Measurements from ENCODE around the gene CSRNP3. TPM values are rescaled to one million over a fixed set of nuclear protein-coding genes. Genes with fewer than 3 reads are reported as not detected.

Gene CSRNP3
- total and polyA plus RNA-seq, 2 experiments from 2014 or later: 3.0 to 14.0 TPM

- WGBS (ENCODE audit: low lambda C conversion rate, missing lambda C conversion rate): 80% methylated on average over 3 of the region's 3 CpGs
- Histone ChIP-seq H3K4me1 (ENCODE audit: insufficient read depth) (no peaks in the 10 kb centered on the region), H3K9me3 (ENCODE audit: low read depth) (no peaks in the 10 kb centered on the region), H3K9me2 (replicated peaks; ENCODE audit: insufficient read depth) (no peaks in the 10 kb centered on the region), H3K79me2 (no peaks in the 10 kb centered on the region), H4K20me1 (ENCODE audit: insufficient read depth, poor library complexity, severe bottlenecking) (no peaks in the 10 kb centered on the region), H3K4me3 (no peak overlapping the region), H2AFZ (no peak overlapping the region), H3K4me2 (no peak overlapping the region), H3K27ac (no peak overlapping the region), H3K27me3 (no peaks in the 10 kb centered on the region), H3K36me3 (replicated peaks; ENCODE audit: insufficient read depth, low read depth) (no peaks in the 10 kb centered on the region)
- no peak for TF ChIP-seq CTCF (IDR thresholded peaks at IDR 0.05; ENCODE audit: poor library complexity)
- no peak for TF ChIP-seq EZH2 (IDR thresholded peaks at IDR 0.05; ENCODE audit: borderline replicate concordance)
- no peak for TF ChIP-seq EZH2phosphoT487 (IDR thresholded peaks at IDR 0.05; ENCODE audit: low read depth, severe bottlenecking, unreplicated experiment)
- DNase-seq (ENCODE audit: low spot score): no peak
Observed at GRCh38 chr2:165522719-165523118, 53.2 kb downstream of the CSRNP3 start.

- Histone ChIP-seq H3K36me3 (replicated peaks; ENCODE audit: insufficient read depth, low read depth) (no peaks in the 10 kb centered on the region), H3K79me2 (peaks cover 2% of the 10 kb centered on the region), H3K27me3 (no peaks in the 10 kb centered on the region), H3K4me3 (no peak overlapping the region), H3K4me2 (no peak overlapping the region), H3K9me3 (ENCODE audit: low read depth) (no peaks in the 10 kb centered on the region), H4K20me1 (ENCODE audit: insufficient read depth, poor library complexity, severe bottlenecking) (no peaks in the 10 kb centered on the region), H2AFZ (no peak overlapping the region), H3K9me2 (replicated peaks; ENCODE audit: insufficient read depth) (no peaks in the 10 kb centered on the region), H3K27ac (no peak overlapping the region), H3K4me1 (ENCODE audit: insufficient read depth) (no peaks in the 10 kb centered on the region)
- 57% methylated on average over 1 of the region's 1 CpG for WGBS (ENCODE audit: low lambda C conversion rate, missing lambda C conversion rate)
- no peak for DNase-seq (ENCODE audit: low spot score)
- TF ChIP-seq CTCF (IDR thresholded peaks at IDR 0.05; ENCODE audit: poor library complexity): no peak
- no peak for TF ChIP-seq EZH2phosphoT487 (IDR thresholded peaks at IDR 0.05; ENCODE audit: low read depth, severe bottlenecking, unreplicated experiment)
Observed at GRCh38 chr2:165524720-165525119, 55.2 kb downstream of the CSRNP3 start.

- TF ChIP-seq CTCF (IDR thresholded peaks at IDR 0.05; ENCODE audit: poor library complexity) (no peak), EZH2 (IDR thresholded peaks at IDR 0.05; ENCODE audit: borderline replicate concordance) (no peak), EZH2phosphoT487 (IDR thresholded peaks at IDR 0.05; ENCODE audit: low read depth, severe bottlenecking, unreplicated experiment) (no peak)
- Histone ChIP-seq H3K27me3 (no peaks in the 10 kb centered on the region), H3K4me2 (no peak overlapping the region), H3K36me3 (replicated peaks; ENCODE audit: insufficient read depth, low read depth) (no peaks in the 10 kb centered on the region), H4K20me1 (ENCODE audit: insufficient read depth, poor library complexity, severe bottlenecking) (no peaks in the 10 kb centered on the region), H3K4me3 (no peak overlapping the region), H3K9me3 (ENCODE audit: low read depth) (no peaks in the 10 kb centered on the region), H2AFZ (no peak overlapping the region), H3K27ac (no peak overlapping the region), H3K4me1 (ENCODE audit: insufficient read depth) (no peaks in the 10 kb centered on the region), H3K79me2 (peaks cover 2% of the 10 kb centered on the region), H3K9me2 (replicated peaks; ENCODE audit: insufficient read depth) (no peaks in the 10 kb centered on the region)
- DNase-seq (ENCODE audit: low spot score): no peak
- 97% methylated on average over 4 of the region's 4 CpGs for whole genome bisulfite sequencing (ENCODE audit: low lambda C conversion rate, missing lambda C conversion rate)
Observed at GRCh38 chr2:165528691-165529090, 59.2 kb downstream of the CSRNP3 start.

GRCh38 chr2:165529130-165529529, 59.6 kb downstream of the CSRNP3 start:
- Histone ChIP-seq H3K4me2 (no peak overlapping the region), H3K4me1 (ENCODE audit: insufficient read depth) (no peaks in the 10 kb centered on the region), H3K27ac (no peak overlapping the region), H3K4me3 (no peak overlapping the region), H3K9me3 (ENCODE audit: low read depth) (no peaks in the 10 kb centered on the region), H2AFZ (no peak overlapping the region), H3K27me3 (no peaks in the 10 kb centered on the region), H3K79me2 (peaks cover 2% of the 10 kb centered on the region), H3K9me2 (replicated peaks; ENCODE audit: insufficient read depth) (no peaks in the 10 kb centered on the region), H4K20me1 (ENCODE audit: insufficient read depth, poor library complexity, severe bottlenecking) (no peaks in the 10 kb centered on the region), H3K36me3 (replicated peaks; ENCODE audit: insufficient read depth, low read depth) (no peaks in the 10 kb centered on the region)
- 87% methylated on average over 3 of the region's 3 CpGs for whole genome bisulfite sequencing (ENCODE audit: low lambda C conversion rate, missing lambda C conversion rate)
- TF ChIP-seq CTCF (IDR thresholded peaks at IDR 0.05; ENCODE audit: poor library complexity) (no peak), EZH2phosphoT487 (IDR thresholded peaks at IDR 0.05; ENCODE audit: low read depth, severe bottlenecking, unreplicated experiment) (no peak), EZH2 (IDR thresholded peaks at IDR 0.05; ENCODE audit: borderline replicate concordance) (no peak)
- no peak for DNase-seq (ENCODE audit: low spot score)

Data from hepatocyte (in vitro differentiated cells).